MV-4-11 (cell line): ENCODE data around the gene EVC2.
A peak's percentile ranks its signal among the peaks of the same experiment; 100 is the strongest.

ENCODE experiments used
- DNase-seq: peaks from one replicate; lab custom pipeline; 2025; lab: John Stamatoyannopoulos, UW

The EVC2 gene

DNA sequence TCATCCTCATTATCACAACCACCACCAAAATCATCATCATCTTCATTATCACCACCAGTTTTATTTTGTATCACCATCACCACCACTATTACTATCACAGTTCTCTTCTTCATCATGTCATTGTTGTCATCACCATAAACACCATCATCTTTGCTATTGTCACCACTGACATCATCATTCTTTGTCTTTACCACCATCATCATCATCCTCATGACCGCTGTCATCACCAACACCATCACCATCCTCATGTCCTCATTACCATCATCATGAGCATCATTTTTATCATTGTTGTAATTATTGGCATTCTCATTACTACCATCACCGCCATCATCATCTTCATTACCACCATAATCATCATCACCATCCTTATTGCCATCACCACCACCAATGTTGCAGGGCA is 34.0 kb upstream of the EVC2 start:
- DNase-seq = no peak

GRCh38 chr4:5738061-5738460 is 29.7 kb upstream of the EVC2 start:
- DNase-seq = no peak

DNA sequence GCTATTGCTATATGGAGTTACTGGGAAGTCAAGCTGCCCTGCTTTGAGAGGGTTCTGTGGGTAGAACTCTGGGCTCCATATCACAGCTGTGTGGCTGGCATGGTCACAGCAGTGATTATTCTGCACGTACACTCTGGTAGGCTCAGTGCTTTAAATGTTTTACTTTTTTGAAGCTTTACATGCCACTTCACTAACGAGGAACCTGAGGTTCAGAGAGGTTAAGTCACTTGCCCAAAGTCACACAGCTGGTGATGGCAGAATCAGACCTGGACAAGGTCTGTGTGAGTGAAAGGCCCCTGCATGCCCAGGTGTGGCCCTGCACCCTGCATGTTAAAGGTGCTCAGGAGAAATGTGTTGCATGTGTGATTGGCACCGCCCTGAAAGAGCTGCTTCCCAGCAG is 27.1 kb upstream of the EVC2 start:
- DNase-seq = no peak

GRCh38 chr4:5734853-5735252 is 26.5 kb upstream of the EVC2 start:
- DNase-seq = no peak

DNA sequence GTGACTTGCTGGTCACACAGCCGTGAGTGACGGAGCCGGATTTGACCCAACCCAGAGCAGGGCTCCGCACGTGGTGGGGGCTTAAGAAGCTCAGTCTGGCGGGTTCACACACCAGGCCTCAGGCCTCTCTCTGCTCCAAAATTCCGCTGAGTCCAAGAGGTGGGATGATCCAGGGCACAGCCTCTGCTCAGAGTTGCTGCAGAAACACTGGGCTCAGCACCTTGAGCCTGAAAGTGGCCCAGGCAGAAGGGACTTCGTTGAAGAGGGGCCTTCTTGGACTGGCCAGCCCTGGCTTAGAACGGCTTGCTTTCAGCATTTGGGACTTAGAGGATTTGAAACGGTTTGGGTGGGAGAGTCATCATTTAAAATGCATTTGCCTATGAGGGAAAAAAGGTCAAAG is 23.8 kb upstream of the EVC2 start:
- DNase-seq = no peak

DNA sequence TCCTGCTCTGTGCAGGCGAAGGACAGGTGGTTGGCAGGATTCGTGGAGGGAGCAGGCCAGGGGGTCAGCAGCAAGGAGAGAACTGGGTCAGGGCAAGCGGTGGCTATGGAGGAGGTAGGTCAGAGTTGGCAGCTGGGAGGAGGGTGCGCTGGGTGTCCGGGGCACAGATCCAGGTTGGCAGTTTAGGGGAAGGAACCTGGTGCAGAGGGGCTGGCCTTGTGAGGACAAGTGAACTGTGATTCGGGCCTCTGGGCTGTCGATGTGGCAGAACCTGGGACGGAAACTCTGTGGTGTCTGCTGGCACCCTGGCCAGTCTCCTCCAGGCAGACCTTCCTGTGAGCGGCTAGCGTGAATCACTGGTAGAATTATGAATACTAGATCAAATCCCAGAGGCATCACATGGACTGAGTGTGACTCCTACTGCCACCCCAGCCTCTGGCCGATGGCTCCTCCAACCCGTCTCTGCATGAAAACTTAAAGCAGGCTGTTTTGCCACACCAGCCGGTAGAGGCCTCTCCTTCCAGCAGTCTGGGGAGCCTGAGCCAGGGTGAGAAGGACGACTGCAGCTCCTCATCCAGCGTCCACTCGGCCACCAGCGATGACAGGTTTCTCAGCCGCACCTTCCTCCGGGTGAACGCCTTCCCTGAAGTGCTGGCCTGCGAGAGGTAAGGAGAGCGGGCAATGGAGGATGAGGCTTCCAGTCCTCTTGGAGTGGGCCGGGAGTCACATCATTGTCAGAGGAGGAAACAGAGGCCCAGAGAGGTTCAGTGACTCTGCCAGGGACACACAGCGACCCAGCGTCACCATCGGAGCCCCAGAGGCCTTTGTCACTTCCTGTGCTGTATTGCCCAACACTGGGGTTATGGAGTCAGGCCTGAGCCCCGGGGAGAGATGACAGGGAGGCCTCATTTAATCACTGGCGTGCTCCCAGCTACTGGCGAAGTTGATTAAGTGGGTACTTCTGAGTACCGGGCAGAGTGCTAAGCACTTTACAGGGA is 22.9 kb upstream of the EVC2 start:
- DNase-seq = peak; percentile 52

DNA sequence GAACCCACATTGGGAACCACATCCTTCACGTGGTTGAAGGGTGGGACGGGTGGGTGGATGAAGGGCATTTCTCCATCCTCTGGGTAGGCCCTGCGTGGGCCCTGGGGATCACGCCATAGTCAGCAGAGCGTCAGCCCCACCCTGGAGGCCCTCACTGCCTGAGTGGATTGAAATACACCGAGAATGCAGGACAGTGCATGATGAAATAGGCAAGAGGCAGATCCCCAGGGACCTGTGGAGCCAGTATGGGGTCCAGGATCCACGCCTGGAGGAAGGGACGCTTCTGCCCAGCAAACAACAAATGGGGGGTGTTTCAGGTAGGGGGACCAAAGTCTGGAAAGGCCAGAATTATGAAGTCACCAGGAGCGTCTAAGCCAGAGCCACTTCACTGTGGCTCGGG is 22.1 kb upstream of the EVC2 start:
- DNase-seq = no peak

GRCh38 chr4:5728412-5728811 is 20.1 kb upstream of the EVC2 start:
- peak; percentile 89 for DNase-seq

GRCh38 chr4:5724377-5724776 is 16.0 kb upstream of the EVC2 start:
- DNase-seq = no peak

DNA sequence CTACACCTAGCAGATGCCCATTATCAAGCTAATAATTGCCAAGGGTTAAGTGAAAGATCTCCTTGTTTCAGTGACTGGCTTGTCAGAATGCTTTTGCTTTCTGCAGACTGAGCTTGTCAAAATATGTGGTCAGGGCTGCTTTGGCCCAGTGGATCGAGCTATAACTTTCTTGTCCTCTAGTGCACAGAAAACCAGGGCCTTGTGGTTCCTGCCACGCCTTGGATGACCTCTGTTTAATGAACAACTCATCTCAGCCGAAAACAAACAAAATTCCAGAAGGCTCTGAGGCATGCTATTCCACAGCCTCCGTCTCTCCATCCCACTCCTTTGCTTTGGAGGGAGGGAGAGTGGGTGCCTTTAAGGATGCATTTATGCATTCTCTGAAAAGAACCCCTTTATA is 14.0 kb upstream of the EVC2 start:
- DNase-seq = no peak

DNA sequence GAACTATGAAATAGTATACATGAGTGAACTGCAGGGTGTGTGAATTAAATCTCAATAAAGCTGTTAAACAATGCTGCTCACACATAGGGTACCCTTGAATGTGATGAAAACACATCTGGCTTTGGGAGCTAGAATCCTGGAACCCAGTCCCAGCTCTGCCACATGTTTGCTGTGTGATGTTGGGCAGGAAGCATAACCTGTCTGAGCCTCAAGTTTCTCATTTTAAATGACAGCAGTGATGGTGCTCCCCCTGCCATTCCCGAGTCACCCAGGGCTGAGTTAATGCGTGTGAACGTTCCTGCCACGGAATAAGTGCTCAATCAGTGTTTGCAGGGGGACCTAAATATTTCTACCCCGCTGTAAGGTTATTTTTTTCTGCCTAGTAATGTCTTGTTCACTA is 13.6 kb upstream of the EVC2 start:
- no peak for DNase-seq

DNA sequence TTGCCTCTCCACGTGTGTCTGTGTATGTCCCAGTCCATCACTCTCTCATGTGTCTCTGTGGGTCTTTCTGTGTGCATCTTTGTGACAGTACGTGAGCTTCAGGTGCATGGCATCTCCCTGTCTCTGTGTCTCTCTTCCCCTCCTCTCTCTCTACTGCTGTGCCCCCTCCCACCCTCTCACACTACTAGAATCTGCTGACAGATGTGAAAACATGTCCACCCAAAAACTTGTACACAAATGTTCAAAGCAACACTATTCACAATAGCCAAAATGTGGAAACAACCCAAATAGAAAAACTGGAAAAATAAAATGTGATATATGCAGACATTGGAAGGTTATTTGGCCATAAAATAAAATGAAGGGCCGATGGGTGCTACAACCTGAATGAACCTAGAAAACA is 12.6 kb upstream of the EVC2 start:
- no peak for DNase-seq

DNA sequence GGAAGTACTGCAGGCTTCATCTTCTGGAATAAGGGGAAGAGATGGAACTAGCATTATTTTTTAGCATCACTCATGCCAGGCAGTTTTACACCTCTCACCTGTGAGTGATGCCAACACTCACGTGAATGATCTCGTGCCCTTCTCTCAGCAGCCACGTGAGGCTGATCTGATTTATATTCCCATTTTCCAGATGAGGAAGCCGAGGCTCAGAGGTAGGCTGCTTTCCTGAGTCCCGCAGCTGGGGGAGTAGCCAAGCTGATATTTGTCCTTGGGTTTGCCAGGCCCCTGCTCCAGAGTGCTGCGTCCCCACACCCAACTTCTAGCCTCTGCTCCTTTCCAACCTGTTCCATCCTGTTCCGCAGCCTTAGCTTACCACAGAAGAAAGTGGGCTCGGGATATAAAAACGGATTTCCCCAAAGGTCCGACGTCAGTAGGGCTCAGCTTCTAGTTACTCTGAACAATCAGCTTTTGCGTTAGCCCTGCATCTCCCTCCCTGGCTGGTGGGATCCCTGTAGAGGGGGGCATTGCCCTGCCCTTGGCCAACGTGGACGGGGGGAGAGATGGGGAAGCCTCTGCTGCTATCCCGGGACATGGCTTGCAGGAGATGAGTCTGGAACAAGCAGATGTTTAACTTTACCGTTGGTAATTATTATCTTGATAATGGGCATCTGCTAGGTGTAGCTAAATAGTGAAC is 11.9 kb upstream of the EVC2 start:
- no peak for DNase-seq

DNA sequence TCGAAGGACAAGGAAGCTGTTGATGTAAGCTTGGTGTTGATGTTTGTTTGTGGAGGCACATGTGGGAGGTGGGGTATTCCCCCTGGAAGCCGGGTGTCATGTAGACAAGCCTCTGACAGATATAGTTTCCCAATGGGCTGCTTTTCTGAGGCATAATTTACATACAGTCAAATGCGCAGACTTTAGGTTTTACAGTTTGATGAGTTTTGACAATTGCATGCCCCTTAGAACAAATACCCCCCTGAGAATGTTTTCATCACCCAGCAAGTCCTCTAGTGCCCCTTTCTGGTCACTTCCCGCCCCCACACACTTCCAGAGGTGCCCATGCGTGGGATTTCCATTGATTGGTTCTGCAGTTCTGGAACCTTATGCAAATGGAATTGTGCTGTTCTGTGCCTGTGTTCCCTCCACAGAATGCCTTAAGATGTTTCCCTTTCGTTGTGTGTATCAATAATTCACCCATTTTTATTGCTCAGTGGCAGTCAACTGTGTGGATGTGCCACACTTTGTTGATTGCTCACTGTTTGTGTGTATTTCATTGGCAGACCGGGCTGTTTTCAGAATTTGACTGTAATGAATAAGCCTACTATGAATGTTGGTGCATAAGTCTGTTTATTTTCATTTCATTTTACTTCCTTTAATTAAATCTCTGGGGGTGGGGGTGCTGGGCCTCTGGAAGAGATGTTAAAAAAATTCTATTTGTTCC is 11.1 kb upstream of the EVC2 start:
- no peak for DNase-seq

DNA sequence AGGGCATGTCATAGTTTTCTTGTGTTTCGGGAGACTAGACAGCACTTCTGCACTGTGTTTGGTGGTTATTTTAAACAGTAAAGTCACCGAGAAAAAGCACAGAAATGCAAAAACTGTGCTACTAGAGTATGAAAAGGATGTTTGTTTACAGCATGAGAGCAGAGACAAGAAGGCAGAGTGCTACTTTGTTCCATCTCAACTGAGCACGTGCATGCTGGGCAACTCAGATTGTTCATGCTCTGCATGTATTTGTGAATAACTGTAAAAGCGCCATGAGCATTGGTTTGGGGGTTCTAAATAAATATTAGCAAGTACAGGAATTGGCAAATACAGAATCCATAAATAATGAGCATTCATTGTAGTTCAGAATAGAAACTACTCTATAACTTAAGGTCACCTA is 10.1 kb upstream of the EVC2 start:
- no peak for DNase-seq

GRCh38 chr4:5717449-5718158 is 9.2 kb upstream of the EVC2 start:
- DNase-seq = no peak

DNA sequence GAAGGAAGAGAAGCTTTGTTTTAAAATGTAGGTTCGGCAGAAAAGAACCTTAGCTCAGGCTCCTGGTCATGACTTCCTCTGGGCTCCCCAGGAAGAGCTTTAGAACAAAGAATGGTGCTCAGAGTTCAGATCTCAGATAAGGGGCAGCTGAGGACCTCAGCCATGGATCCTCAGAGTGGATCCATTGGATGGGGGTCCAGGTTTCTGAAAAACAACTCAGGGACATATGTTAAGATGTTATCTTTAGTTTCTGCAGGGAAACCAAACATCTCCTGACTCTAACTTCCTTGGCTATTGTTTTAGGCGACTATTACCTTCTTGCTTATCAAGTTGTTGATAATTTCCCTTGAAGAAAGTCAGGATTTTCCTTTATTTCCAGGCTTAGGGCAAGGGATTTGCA is 8.0 kb upstream of the EVC2 start:
- no peak for DNase-seq

GRCh38 chr4:5715357-5715756 is 7.0 kb upstream of the EVC2 start:
- no peak for DNase-seq

- no peak for DNase-seq
These were observed 5.5 kb upstream of the EVC2 start for GRCh38 chr4:5713861-5714260.

DNA sequence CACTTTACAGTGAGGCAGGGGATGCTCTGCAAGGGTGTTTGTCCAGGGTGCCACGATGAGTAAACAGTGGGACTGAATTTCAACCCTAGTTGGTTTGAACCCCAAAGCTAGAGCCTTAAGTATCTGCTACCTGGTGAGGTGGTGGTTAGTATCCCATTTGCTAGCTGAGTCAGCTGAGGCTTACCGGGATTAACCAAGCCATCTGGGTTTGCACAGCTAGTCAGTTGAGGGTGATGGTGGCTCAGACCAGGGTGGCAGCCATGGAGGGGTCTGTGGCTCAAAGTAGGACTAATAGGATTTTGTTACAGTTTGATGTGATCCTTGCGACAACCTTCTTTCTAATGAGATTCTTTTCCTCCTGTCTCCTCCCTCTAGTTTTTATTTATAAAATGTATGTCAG is 4.6 kb upstream of the EVC2 start:
- no peak for DNase-seq

- DNase-seq = no peak
These were observed 4.2 kb upstream of the EVC2 start for GRCh38 chr4:5712517-5712916.
